Pulmonary artery endothelial cell (primary cell): ENCODE data around the gene NAV3. TPM values are rescaled to one million over a fixed set of nuclear protein-coding genes. Genes with fewer than 3 reads are reported as not detected.

ENCODE experiments used
- DNase-seq: peaks from one replicate; pipeline ENCODE4 v3.0.0-alpha.2; 2011; ENCODE audit warnings: low read depth, low spot score
- total RNA-seq: library from RNA; depleted of rRNA; stranded (reverse); fragments of >200 nt; gene quantifications from 2 replicates; pipeline ENCODE4 v1.2.3, GENCODE V29; 2014

Gene NAV3
- total RNA-seq, 1 donor from 2014 or later: 28.7 TPM

GRCh38 chr12:77979597-77980250 lies 149.0 kb downstream of the NAV3 start:
- no peak for DNase-seq

GRCh38 chr12:77980782-77981181 lies 150.1 kb downstream of the NAV3 start:
- no peak for DNase-seq

- DNase-seq: no peak
Observed at GRCh38 chr12:77983859-77984258, 153.2 kb downstream of the NAV3 start.

- no peak for DNase-seq
Observed at GRCh38 chr12:77992760-77993159, 162.1 kb downstream of the NAV3 start.

GRCh38 chr12:77993658-77994057 lies 163.0 kb downstream of the NAV3 start:
- no peak for DNase-seq

- no peak for DNase-seq
Observed at GRCh38 chr12:77995436-77996167, 164.9 kb downstream of the NAV3 start.

- no peak for DNase-seq
Observed at GRCh38 chr12:77996670-77997069, 166.0 kb downstream of the NAV3 start.

GRCh38 chr12:77998236-77998786 lies 167.6 kb downstream of the NAV3 start:
- no peak for DNase-seq

GRCh38 chr12:77999074-77999715 lies 168.5 kb downstream of the NAV3 start:
- no peak for DNase-seq

- DNase-seq: no peak
Observed at GRCh38 chr12:78002878-78003277, 172.2 kb downstream of the NAV3 start.

- DNase-seq: no peak
Observed at GRCh38 chr12:78004249-78005093, 173.8 kb downstream of the NAV3 start.

- DNase-seq: no peak
Observed at GRCh38 chr12:78005094-78005492, 174.4 kb downstream of the NAV3 start.

GRCh38 chr12:78007173-78007572 lies 176.5 kb downstream of the NAV3 start:
- no peak for DNase-seq

- no peak for DNase-seq
Observed at GRCh38 chr12:78009031-78009430, 178.3 kb downstream of the NAV3 start.

- no peak for DNase-seq
Observed at GRCh38 chr12:78018171-78018910, 187.6 kb downstream of the NAV3 start.

- DNase-seq: no peak
Observed at GRCh38 chr12:78018939-78019338, 188.2 kb downstream of the NAV3 start.

GRCh38 chr12:78028426-78028825 lies 197.7 kb downstream of the NAV3 start:
- no peak for DNase-seq

GRCh38 chr12:78034025-78034424 lies 203.3 kb downstream of the NAV3 start:
- no peak for DNase-seq

GRCh38 chr12:78035901-78036606 lies 205.4 kb downstream of the NAV3 start:
- DNase-seq: no peak

- DNase-seq: no peak
Observed at GRCh38 chr12:78036874-78037273, 206.2 kb downstream of the NAV3 start.
